NB4 (cell line): Measurements from ENCODE around the gene GYPC.

Source experiments
- POLR2A ChIP-seq: IDR thresholded peaks from 2 replicates; pipeline ENCODE4 v1.6.1; 2011; ENCODE audit warnings: mild to moderate bottlenecking; ENCODE audit not compliant: insufficient read length; ENCODE audit errors: extremely low read depth
- TF ChIP-seq, protein P1 (sequence below): IDR thresholded peaks from one replicate; pipeline ENCODE4 v1.5.1; 2012; ENCODE audit warnings: low read depth, low read length
- TF ChIP-seq, protein P2 (sequence below): IDR thresholded peaks from 2 replicates; pipeline ENCODE4 v1.6.1; 2011; ENCODE audit warnings: low read depth, low read length

DNA sequence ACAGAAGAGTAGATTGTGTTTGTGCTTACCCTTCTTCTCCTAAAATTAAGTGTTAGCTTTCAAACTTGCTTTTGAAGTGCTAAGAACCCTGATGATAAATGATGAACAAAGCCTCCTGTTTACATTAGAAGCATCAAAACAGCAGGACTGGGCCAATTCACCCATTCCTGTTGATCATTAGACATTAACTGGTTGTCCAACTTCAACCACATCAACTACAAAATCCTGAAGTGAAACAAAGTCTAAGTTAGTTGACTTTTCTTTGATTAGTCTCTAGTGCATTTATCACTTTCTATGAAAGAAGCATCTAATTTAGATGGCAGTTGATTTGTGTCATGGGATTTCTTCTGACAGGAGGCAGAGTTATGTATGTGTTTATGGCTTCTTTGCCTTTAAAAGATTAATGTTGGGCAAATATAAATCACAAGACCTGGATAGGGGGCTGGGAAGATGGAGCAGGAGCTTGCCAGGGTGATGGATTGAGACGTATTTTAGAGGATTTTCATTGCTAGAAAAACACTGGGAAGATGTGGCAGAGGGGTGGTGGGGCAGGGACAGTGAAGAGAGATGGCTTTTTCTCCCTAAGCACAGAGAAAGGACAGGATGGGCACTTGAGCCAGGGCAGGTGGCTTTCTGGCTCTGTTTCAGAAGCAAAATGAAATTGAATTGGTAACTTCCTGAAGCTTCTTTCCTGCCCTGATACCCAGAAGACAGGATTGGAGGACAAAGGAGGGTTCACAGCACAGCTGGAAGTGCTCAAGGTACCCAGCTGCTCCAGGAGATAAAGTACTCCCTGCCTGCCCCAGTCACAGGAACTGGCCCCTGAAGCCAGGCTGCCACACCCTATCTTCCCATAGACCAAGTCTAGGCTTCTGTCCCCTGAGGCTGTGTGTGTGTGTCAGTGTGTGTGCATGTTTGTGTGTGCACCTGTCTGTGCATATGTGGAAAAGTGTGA is 20.5 kb downstream of the GYPC start:
- TF ChIP-seq, protein P1, sequence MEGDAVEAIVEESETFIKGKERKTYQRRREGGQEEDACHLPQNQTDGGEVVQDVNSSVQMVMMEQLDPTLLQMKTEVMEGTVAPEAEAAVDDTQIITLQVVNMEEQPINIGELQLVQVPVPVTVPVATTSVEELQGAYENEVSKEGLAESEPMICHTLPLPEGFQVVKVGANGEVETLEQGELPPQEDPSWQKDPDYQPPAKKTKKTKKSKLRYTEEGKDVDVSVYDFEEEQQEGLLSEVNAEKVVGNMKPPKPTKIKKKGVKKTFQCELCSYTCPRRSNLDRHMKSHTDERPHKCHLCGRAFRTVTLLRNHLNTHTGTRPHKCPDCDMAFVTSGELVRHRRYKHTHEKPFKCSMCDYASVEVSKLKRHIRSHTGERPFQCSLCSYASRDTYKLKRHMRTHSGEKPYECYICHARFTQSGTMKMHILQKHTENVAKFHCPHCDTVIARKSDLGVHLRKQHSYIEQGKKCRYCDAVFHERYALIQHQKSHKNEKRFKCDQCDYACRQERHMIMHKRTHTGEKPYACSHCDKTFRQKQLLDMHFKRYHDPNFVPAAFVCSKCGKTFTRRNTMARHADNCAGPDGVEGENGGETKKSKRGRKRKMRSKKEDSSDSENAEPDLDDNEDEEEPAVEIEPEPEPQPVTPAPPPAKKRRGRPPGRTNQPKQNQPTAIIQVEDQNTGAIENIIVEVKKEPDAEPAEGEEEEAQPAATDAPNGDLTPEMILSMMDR: no peak
- TF ChIP-seq POLR2A: no peak
- TF ChIP-seq, protein P2, sequence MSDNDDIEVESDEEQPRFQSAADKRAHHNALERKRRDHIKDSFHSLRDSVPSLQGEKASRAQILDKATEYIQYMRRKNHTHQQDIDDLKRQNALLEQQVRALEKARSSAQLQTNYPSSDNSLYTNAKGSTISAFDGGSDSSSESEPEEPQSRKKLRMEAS: no peak
